A549 (cell line): ENCODE measurements around the gene CASP10.

Source experiments
- CTCF ChIP-seq: fragments of >200 bp; sonication (Bioruptor Twin); formaldehyde crosslinking; IDR thresholded peaks from 3 replicates; pipeline ENCODE4 v1.5.1; 2016
- HOXB13 ChIP-seq: fragments of 250-450 bp; sonication (Bioruptor Pico); IDR thresholded peaks from 2 replicates; pipeline ENCODE4 v1.5.0; 2020; ENCODE audit warnings: low read depth, mild to moderate bottlenecking, moderate library complexity
- MAFK ChIP-seq: fragments of 450-650 bp; IDR thresholded peaks from 2 replicates; pipeline ENCODE4 v1.6.1; 2014; ENCODE audit not compliant: partially characterized antibody
- MAX ChIP-seq: IDR thresholded peaks from 2 replicates; pipeline ENCODE4 v1.6.1; 2012
- RFX5 ChIP-seq: fragments of 450-650 bp; IDR thresholded peaks from 2 replicates; pipeline ENCODE4 v1.7.1; 2014; ENCODE audit warnings: antibody characterized with exemption, mild to moderate bottlenecking, moderate library complexity
- ZSCAN20 ChIP-seq: fragments of 250-450 bp; sonication (Bioruptor Pico); IDR thresholded peaks from 2 replicates; pipeline ENCODE4 v1.8.0; 2022; ENCODE audit warnings: mild to moderate bottlenecking, moderate library complexity
- TF ChIP-seq, protein P1 (sequence below): fragments of 450-650 bp; IDR thresholded peaks from 2 replicates; pipeline ENCODE4 v1.6.1; 2014; ENCODE audit warnings: antibody characterized with exemption

GRCh38 chr2:201200345-201200744 is 17.4 kb downstream of the CASP10 start:
- no peak for TF ChIP-seq CTCF
- TF ChIP-seq, protein P1, sequence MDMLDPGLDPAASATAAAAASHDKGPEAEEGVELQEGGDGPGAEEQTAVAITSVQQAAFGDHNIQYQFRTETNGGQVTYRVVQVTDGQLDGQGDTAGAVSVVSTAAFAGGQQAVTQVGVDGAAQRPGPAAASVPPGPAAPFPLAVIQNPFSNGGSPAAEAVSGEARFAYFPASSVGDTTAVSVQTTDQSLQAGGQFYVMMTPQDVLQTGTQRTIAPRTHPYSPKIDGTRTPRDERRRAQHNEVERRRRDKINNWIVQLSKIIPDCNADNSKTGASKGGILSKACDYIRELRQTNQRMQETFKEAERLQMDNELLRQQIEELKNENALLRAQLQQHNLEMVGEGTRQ: no peak
- no peak for TF ChIP-seq ZSCAN20 (CRISPR knock-in tag)
- no peak for TF ChIP-seq RFX5
- no peak for TF ChIP-seq MAFK
- no peak for TF ChIP-seq MAX
- TF ChIP-seq HOXB13: no peak
